PC-9 (cell line): ENCODE results near the gene SYNPR. TPM values are rescaled to one million over a fixed set of nuclear protein-coding genes. Genes with fewer than 3 reads are reported as not detected.

Experiments
- BruUV-seq: library from RNA; stranded (reverse); fragments of 400-500 nt; replicated peaks from 2 replicates; lab custom pipeline; 2021; lab: Mats Ljungman, UMichigan
- CTCF ChIA-PET: fragments of 300-600 bp; sonication (Branson Sonifier 250); formaldehyde crosslinking; loops from one replicate; lab custom pipeline; 2022; ENCODE audit warnings: antibody characterized with exemption; lab: Charles Lee
- POLR2A ChIA-PET: fragments of 300-600 bp; sonication (Branson Sonifier 250); formaldehyde crosslinking; loops from one replicate; lab custom pipeline; 2022; ENCODE audit warnings: antibody characterized with exemption; ENCODE audit not compliant: unreplicated experiment; lab: Charles Lee
- DNase-seq, 2 experiments: peaks; one replicate each; pipeline versions ENCODE4 v3.0.0 to v3.0.0-alpha.2; 2015 to 2022; ENCODE audit warnings: mixed read lengths in 1 of 2
- H2AFZ ChIP-seq: fragments of 200-600 bp; sonication (generic); 2 replicates; pipeline ENCODE4 v1.8.1; 2017; ENCODE audit warnings: antibody characterized with exemption
- H3F3A ChIP-seq: fragments of 200-600 bp; sonication (generic); 2 replicates; pipeline ENCODE4 v1.8.1; 2017; ENCODE audit warnings: antibody characterized with exemption, mild to moderate bottlenecking, low read depth; ENCODE audit not compliant: insufficient read depth
- H3K27ac ChIP-seq: fragments of 200-600 bp; sonication (generic); 2 replicates; pipeline ENCODE4 v1.6.1; 2016; ENCODE audit warnings: mixed run types
- H3K27me3 ChIP-seq: fragments of 200-600 bp; sonication (generic); 2 replicates; pipeline ENCODE4 v1.6.1; 2016; ENCODE audit warnings: low read depth, mixed run types; ENCODE audit not compliant: insufficient read depth
- H3K36me3 ChIP-seq: fragments of 200-600 bp; sonication (generic); 2 replicates; pipeline ENCODE4 v1.6.1; 2016; ENCODE audit warnings: low read depth, mixed run types
- H3K4me1 ChIP-seq: fragments of 200-600 bp; sonication (generic); replicated peaks from 2 replicates; pipeline ENCODE4 v1.6.1; 2016; ENCODE audit warnings: mixed run types; ENCODE audit not compliant: insufficient read depth
- H3K4me2 ChIP-seq: fragments of 200-600 bp; sonication (generic); 2 replicates; pipeline ENCODE4 v1.6.1; 2017; ENCODE audit warnings: mixed run types
- H3K4me3 ChIP-seq: fragments of 200-600 bp; sonication (generic); 2 replicates; pipeline ENCODE4 v1.6.1; 2016; ENCODE audit warnings: mixed run types
- H3K79me2 ChIP-seq: fragments of 200-600 bp; sonication (generic); 2 replicates; pipeline ENCODE4 v1.6.1; 2017; ENCODE audit warnings: low read depth, mixed run types
- H3K9me2 ChIP-seq: fragments of 200-600 bp; sonication (generic); 2 replicates; pipeline ENCODE4 v1.8.1; 2017; ENCODE audit warnings: mild to moderate bottlenecking; ENCODE audit not compliant: insufficient read depth
- H3K9me3 ChIP-seq: fragments of 200-600 bp; sonication (generic); 2 replicates; pipeline ENCODE4 v1.8.1; 2016; ENCODE audit warnings: low read depth; ENCODE audit not compliant: insufficient read depth
- H4K20me1 ChIP-seq: fragments of 200-600 bp; sonication (generic); 2 replicates; pipeline ENCODE4 v1.8.1; 2017; ENCODE audit not compliant: insufficient read depth
- CTCF ChIP-seq: fragments of 200-600 bp; sonication (generic); conservative IDR thresholded peaks from 2 replicates; pipeline ENCODE4 v1.6.1; 2017; ENCODE audit warnings: mixed run types, antibody characterized with exemption, mild to moderate bottlenecking, moderate library complexity
- EZH2 ChIP-seq: fragments of 200-600 bp; sonication (generic); IDR thresholded peaks from 2 replicates; pipeline ENCODE4 v1.8.0; 2017; ENCODE audit warnings: antibody characterized with exemption, low read depth
- intact Hi-C: fragments of 100-400 bp; cut with micrococcal nuclease; formaldehyde crosslinking; loops from one replicate; pipeline ENCODE4 v1.10.0; 2022; ENCODE audit not compliant: unreplicated experiment
- total RNA-seq: library from RNA; stranded (reverse); gene quantifications from 2 replicates; pipeline ENCODE4 v1.2.3, GENCODE V29; 2021

SYNPR gene
- total RNA-seq, 1 experiment from 2014 or later: not detected

DNA sequence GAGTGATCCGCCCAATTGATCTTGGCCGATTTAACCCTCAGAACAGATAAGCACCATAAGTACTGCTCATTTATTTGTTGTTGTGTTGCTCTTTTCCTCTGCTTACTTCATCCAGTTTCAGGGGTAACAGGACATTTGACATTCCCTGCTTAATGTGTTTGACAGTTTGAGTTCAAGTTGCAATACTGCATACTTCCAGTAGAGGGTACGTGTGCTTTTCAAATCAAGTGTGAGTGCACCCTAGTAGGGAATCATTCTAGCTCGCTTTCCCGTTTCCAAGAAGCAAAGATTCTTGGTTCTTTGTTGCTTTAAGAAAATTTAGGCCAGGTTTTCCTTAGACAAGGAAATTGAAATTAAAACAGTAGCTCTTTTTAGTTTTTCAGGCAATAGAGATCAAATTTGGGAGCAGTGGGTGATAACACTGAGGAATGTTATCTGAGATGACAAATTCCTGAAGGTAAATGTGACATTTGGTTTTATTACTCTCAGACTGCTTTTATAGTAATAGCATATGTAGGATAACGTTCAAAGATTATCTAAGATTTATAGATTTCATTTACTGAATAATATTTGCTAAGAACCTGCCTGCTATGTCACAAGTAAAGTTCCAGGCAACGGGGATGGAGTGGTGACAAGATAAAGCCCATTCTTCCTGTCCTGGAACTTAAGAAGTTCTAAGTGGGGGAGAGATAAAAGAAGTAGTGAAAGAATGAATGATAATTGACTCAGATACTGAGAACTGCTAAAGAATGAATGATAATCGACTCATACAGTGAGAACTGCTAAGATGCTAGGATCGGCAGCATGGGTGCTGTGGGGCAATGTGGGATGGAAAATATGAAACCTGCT is 73.3 kb downstream of the SYNPR start:
- H3K4me2 ChIP-seq: no peak overlapping the region
- H3K4me1 ChIP-seq: no peaks in the 10 kb centered on the region
- ChIA-PET POLR2A (no interaction called here), CTCF (no interaction called here)
- H2AFZ ChIP-seq: no peak overlapping the region
- TF ChIP-seq EZH2 (no peak), CTCF (peak; percentile 81)
- no peak overlapping the region for H3K4me3 ChIP-seq
- H3K27ac ChIP-seq: no peak overlapping the region
- H3K79me2 ChIP-seq: no peaks in the 10 kb centered on the region
- no peaks in the 10 kb centered on the region for H3K9me2 ChIP-seq
- H3F3A ChIP-seq: no peaks in the 10 kb centered on the region
- BruUV-seq: no TSS peak
- no peaks in the 10 kb centered on the region for H3K9me3 ChIP-seq
- DNase-seq: no peak
- H3K36me3 ChIP-seq: no peaks in the 10 kb centered on the region
- intact Hi-C loops: loop anchor here (1.0 to 5.0 kb wide), 4 partner anchors 467 to 1133 kb away; no protein-coding TSS in a partner anchor
- peaks cover 6% of the 10 kb centered on the region; the same call in 1 of the 2 replicates for H3K27me3 ChIP-seq
- H4K20me1 ChIP-seq: no peaks in the 10 kb centered on the region

DNA sequence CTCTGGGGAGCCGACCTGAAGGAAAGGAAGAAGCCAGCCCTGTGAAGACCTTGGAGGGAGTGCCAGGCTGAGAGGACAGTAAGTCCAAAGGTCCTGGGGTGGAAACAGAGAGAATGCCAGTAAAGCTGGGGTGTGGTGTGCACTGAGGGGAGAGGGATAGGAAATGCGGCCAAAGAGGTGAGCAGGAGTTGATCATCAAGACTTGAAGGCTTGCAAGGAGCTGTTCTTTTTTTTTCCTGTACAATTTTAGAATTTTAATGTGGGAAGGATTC is 73.8 kb downstream of the SYNPR start:
- no peak overlapping the region for H3K4me2 ChIP-seq
- H3K9me2 ChIP-seq: no peaks in the 10 kb centered on the region
- ChIA-PET POLR2A (no interaction called here), CTCF (no interaction called here)
- H3F3A ChIP-seq: no peaks in the 10 kb centered on the region
- no peak overlapping the region for H3K4me3 ChIP-seq
- no peaks in the 10 kb centered on the region for H3K36me3 ChIP-seq
- intact Hi-C loops: loop anchor here (5.0 kb wide), 1 partner anchor 655 kb away; no protein-coding TSS in a partner anchor
- H3K9me3 ChIP-seq: no peaks in the 10 kb centered on the region
- H3K4me1 ChIP-seq: no peaks in the 10 kb centered on the region
- peaks cover 6% of the 10 kb centered on the region; the same call in 1 of the 2 replicates for H3K27me3 ChIP-seq
- no peak for DNase-seq
- no peak overlapping the region for H3K27ac ChIP-seq
- no peaks in the 10 kb centered on the region for H3K79me2 ChIP-seq
- no peaks in the 10 kb centered on the region for H4K20me1 ChIP-seq
- no peak for TF ChIP-seq EZH2
- no peak overlapping the region for H2AFZ ChIP-seq
- BruUV-seq: no TSS peak

DNA sequence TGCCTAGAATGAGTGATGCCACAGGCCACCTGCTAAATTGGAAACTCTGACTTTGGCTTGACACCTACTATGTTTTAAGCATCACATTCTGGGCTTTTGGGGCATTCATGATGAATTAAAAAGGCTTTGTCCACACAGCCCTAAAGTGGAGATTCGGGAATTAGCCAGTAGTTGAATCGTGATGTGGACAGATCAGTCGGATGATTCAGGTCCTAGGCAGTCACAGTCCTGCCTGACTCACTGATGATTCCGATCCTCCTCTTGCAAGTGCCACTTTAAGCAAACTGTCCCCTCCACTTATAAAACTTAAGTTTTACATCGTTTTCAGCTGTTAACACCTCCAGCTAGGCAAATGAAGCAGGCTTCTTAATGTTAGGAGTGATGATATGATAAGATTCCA is 75.3 kb downstream of the SYNPR start:
- no TSS peak for BruUV-seq
- no peaks in the 10 kb centered on the region for H3F3A ChIP-seq
- TF ChIP-seq EZH2 (no peak), CTCF (no peak)
- no peaks in the 10 kb centered on the region for H3K36me3 ChIP-seq
- no peak overlapping the region for H3K27ac ChIP-seq
- intact Hi-C loops: loop anchor here (5.0 kb wide), 1 partner anchor 654 kb away; no protein-coding TSS in a partner anchor
- DNase-seq: no peak
- H4K20me1 ChIP-seq: no peaks in the 10 kb centered on the region
- H3K4me2 ChIP-seq: no peak overlapping the region
- H3K79me2 ChIP-seq: no peaks in the 10 kb centered on the region
- CTCF ChIA-PET: interaction anchor here (0.6 kb wide), 1 partner anchor 1177 kb away, joined by 3 read pairs; no protein-coding TSS in a partner anchor
- no peaks in the 10 kb centered on the region for H3K9me2 ChIP-seq
- H3K9me3 ChIP-seq: no peaks in the 10 kb centered on the region
- H3K4me3 ChIP-seq: no peak overlapping the region
- no peaks in the 10 kb centered on the region for H3K4me1 ChIP-seq
- no peak overlapping the region for H2AFZ ChIP-seq
- POLR2A ChIA-PET: no interaction called here
- peaks cover 6% of the 10 kb centered on the region; the same call in 1 of the 2 replicates for H3K27me3 ChIP-seq
